ENCODE measurements around the gene TCF12. TPM values are rescaled to one million over a fixed set of nuclear protein-coding genes. Genes with fewer than 3 reads are reported as not detected.

Gene TCF12
- total and polyA plus RNA-seq, 2 of the 8 experiments (the other 6 are each of a cell fraction or from before 2014, with no cell fraction given) = 85.8 to 101 TPM

GRCh38 chr15:57235186-57235585 is 316.7 kb downstream of the TCF12 start:
- Histone ChIP-seq H3K79me1 (ENCODE audit: low read depth, low read length) (no peaks in the 10 kb centered on the region), H3K4me1 (replicated peaks in 1 of 4; ENCODE audit: control insufficient read depth in 3 of 4, insufficient read depth in 4 of 4, low read length in 3 of 4) (peaks cover 0 to 11% (median 3%) of the 10 kb centered on the region in 4 experiments; a peak in 3 of 7 replicates), H3K4me2 (ENCODE audit: insufficient read depth in 1 of 2, low read depth in 2 of 2, low read length in 2 of 2) (no peak overlapping the region), H3K4me3 (ENCODE audit: extremely low read depth in 1 of 4, insufficient read depth in 2 of 4, low read depth in 3 of 4, low read length in 4 of 4) (no peak overlapping the region), H3K56ac (replicated peaks; ENCODE audit: insufficient read length, low read depth, low read length) (no peak overlapping the region), H3K27me3 (replicated peaks in 1 of 4; ENCODE audit: control insufficient read depth in 3 of 4, extremely low read depth in 1 of 4, insufficient read depth in 3 of 4, low read length in 3 of 4) (no peaks in the 10 kb centered on the region), H4K91ac (replicated peaks; ENCODE audit: insufficient read length, low read length) (no peak overlapping the region), H2BK15ac (ENCODE audit: low read length) (no peak overlapping the region), H2BK12ac (ENCODE audit: low read depth, low read length) (no peak overlapping the region), H3K27ac (ENCODE audit: low read depth, low read length) (no peak overlapping the region), H4K8ac (ENCODE audit: extremely low read depth, insufficient read depth, low read length) (no peak overlapping the region), H4K5ac (ENCODE audit: insufficient read length, low read depth, low read length) (no peak overlapping the region), H2BK120ac (replicated peaks; ENCODE audit: low read depth, low read length) (no peak overlapping the region), H3K14ac (ENCODE audit: insufficient read length) (no peak overlapping the region), H3K18ac (ENCODE audit: extremely low read depth, low read length) (no peak overlapping the region), H4K20me1 (replicated peaks in 1 of 2; ENCODE audit: control insufficient read depth in 1 of 2, insufficient read depth in 2 of 2, low read length in 2 of 2) (peaks cover 0 to 3% of the 10 kb centered on the region in 2 experiments), H2AFZ (ENCODE audit: low read length) (no peak overlapping the region), H3K23ac (ENCODE audit: insufficient read length) (no peak overlapping the region), H3K9ac (replicated peaks in 1 of 4; ENCODE audit: extremely low read depth in 1 of 4, low read depth in 3 of 4, low read length in 3 of 4) (no peak overlapping the region), H3K36me3 (ENCODE audit: control insufficient read depth in 2 of 4, insufficient read depth in 4 of 4, low read length in 3 of 4) (peaks cover 2 to 24% (median 13%) of the 10 kb centered on the region in 4 experiments; a peak in 6 of 8 replicates), H3K4ac (replicated peaks; ENCODE audit: insufficient read length, low read depth, low read length) (no peak overlapping the region), H3K9me3 (ENCODE audit: insufficient read depth in 2 of 2, low read depth in 1 of 2, low read length in 1 of 2) (no peaks in the 10 kb centered on the region), H2AK5ac (ENCODE audit: low read depth, low read length) (no peak overlapping the region), H3K23me2 (ENCODE audit: low read depth, low read length) (no peaks in the 10 kb centered on the region), H2BK20ac (ENCODE audit: low read length) (no peak overlapping the region), H3K79me2 (ENCODE audit: control insufficient read depth in 1 of 2, insufficient read depth in 2 of 2, low read length in 2 of 2) (no peaks in the 10 kb centered on the region), H2BK5ac (ENCODE audit: low read depth, low read length) (no peak overlapping the region)
- DNase-seq (ENCODE audit: low read depth in 1 of 2, low spot score in 2 of 2) (no peak), FAIRE-seq (no peak)
- CTCF ChIA-PET (ENCODE audit: partially characterized antibody) = interaction anchor here (0.6 to 1.2 kb wide), 3 partner anchors 16 to 121 kb away, joined by 3 to 4 read pairs (median 3); no protein-coding TSS in a partner anchor
- POLR2A ChIA-PET (ENCODE audit: partially characterized antibody) = interaction anchor here (0.8 kb wide), 1 partner anchor 11 kb away, joined by 3 read pairs; no protein-coding TSS in a partner anchor
- 92% methylated on average over 4 of the region's 4 CpGs; no CpG with 5 or more reads in 1 of the 2 experiments for WGBS, 2 experiments (ENCODE audit: extremely low coverage in 1 of 2, insufficient coverage in 1 of 2, insufficient read length in 1 of 2, insufficient replicate concordance in 2 of 2, low coverage in 1 of 2, low lambda C conversion rate in 2 of 2, missing lambda C conversion rate in 1 of 2)
- TF ChIP-seq NANOG (IDR thresholded peaks at IDR 0.05; ENCODE audit: insufficient read depth, low read depth, low read length, poor library complexity, severe bottlenecking) (no peak), CHD2 (IDR thresholded peaks at IDR 0.05; ENCODE audit: low read length) (no peak), POLR2A (IDR thresholded peaks at IDR 0.05; ENCODE audit: control extremely low read depth in 1 of 2, low read depth in 2 of 2, low read length in 2 of 2) (no peak), POU5F1 (IDR thresholded peaks at IDR 0.05; ENCODE audit: low read depth, low read length) (no peak), EP300 (IDR thresholded peaks at IDR 0.05; ENCODE audit: borderline replicate concordance in 1 of 2, low read depth in 2 of 2, low read length in 2 of 2) (no peak), ATF3 (IDR thresholded peaks at IDR 0.05; ENCODE audit: insufficient read depth, low read depth, low read length) (no peak), CTCF (IDR thresholded peaks at IDR 0.05; ENCODE audit: control extremely low read depth in 1 of 3, insufficient read depth in 1 of 3, low read depth in 1 of 3, low read length in 3 of 3) (no peak), SRF (IDR thresholded peaks at IDR 0.05; ENCODE audit: low read depth, low read length) (no peak), SIRT6 (IDR thresholded peaks at IDR 0.05; ENCODE audit: low read length) (no peak), MAX (IDR thresholded peaks at IDR 0.05) (no peak), TAF1 (IDR thresholded peaks at IDR 0.05; ENCODE audit: low read depth, low read length) (no peak)
